GM15510 (cell line): Measurements from ENCODE around the gene EML2.

Experiments used
- POLR2A ChIP-seq: IDR thresholded peaks from 3 replicates; pipeline ENCODE4 v1.6.1; 2011; ENCODE audit warnings: borderline replicate concordance; ENCODE audit not compliant: insufficient read length; ENCODE audit errors: extremely low read depth

Gene EML2

DNA sequence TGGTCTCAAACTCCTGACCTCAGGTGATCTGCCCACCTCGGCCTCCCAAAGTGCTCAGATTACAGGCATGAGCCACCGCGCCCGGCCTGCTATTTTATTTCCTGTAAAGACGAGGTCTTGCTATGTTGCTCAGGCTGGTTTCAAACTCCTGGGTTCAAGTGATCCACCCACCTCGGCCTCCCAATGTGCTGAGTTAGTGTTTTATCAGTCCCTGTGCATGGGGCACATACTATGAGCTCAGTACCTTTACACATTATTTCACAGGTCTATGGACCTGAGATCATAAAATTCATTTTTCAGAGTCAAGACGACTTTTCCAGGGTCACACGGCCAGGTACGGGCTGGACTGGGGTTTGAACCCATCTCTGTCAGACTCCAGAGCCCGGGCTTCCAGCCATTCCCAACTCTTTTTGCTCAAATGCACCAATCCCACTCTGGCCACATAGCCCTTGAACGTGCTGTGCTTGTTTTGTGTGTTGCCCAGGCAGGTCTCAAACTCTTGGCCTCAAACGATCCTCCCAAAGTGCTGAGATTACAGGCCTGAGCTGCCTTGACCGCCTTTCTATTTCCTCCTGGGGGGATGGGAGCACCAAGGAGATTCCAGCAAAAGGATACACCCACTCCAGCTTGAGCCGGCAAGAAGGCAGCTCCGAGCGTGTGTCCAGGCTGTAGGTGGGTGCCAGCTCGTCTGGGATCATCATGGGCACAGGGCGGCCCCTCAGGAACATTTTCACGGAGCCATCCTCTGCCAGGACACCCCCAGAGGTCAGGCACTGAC is 1.1 kb downstream of the EML2 start:
- no peak for TF ChIP-seq POLR2A

DNA sequence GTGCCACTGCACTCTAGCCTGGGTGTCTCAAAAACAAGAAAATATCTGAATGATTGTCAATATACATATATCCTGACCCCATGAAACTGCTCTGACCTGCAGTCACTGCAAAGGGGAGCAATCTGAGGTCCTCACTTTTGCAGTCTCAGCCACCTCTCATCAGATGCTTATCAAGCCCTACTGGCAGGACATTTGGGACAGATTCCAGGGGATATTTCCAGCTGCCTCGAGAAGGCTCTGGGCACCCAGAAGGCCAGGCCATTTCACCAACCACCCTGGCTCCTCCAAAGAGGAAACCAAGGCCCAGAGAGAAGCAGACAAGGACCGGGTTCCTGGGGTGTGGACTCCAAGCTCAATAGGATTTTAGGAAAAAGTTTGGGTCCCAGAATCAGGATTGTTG is 2.3 kb downstream of the EML2 start:
- TF ChIP-seq POLR2A: no peak

DNA sequence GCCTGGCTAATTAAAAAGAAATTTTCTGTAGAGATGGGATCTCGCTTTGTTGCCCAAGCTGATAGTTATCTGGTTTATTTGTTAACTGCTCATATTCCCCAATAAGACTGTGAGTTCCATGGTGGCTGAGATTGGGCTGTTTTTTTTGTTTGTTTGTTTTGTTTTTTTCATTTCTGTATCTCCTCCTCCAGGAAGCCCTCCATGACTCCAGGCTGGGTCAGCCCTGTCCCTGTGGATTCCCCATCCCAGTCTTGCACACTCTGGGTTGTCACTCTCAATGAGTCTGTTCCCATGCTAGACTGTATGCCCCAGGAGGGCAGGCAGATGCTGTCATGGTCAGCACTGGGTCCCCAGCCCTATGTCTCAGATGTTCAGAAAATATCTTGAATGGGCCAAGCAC is 2.9 kb downstream of the EML2 start:
- no peak for TF ChIP-seq POLR2A

DNA sequence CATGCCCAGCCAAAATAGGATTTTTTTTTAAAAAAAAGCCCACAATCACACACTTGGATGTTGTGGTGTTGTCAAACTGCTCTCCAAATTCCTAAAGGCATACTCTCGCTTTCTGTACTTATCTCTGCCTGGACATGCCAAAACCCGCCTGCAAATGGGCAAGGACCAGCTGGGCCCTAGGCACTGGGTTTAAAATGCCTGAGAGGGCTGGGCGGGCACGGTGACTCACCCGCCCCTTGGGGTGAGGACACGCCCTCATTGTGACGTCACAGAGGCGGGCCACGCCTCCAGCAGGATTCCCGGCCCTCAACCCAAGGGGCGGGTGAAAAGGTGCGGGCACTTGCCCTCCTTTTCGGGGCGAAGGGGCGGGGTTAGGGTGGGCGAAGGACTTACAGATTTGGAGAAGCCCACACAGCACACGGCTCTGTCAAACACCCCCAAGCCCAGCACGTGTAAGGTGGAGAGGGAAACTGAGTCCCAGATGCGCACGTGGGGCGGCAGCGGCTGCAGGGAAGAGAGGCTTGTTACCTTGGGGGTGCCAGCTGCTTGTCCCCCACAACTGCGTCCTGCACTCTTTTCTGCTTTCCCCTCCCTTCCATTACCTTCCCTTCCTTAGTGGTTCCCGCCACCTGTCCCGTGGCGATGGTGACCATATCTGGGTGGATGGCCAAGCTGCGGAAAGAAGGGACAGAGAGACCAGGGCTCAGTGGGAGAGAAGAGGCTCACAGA is 6.6 kb downstream of the EML2 start:
- no peak for TF ChIP-seq POLR2A

DNA sequence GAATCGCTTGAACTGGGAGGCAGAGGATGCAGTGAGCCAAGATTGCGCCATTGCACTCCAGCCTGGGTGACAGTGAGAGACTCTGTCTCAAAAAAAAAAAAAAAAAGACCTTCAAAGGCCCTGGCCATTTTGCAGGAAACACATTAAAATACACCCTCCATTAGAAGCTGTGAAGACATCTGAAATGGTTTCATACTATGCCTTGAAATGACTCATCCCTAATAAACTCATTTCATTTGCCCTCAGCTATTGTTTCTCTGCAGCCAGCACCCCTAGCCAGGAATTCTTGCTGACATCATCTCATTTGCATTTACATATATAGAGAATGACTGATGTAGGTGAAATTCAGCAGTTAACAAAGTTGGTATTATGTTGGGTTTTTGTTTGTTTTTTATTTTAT is 8.7 kb downstream of the EML2 start:
- no peak for TF ChIP-seq POLR2A

DNA sequence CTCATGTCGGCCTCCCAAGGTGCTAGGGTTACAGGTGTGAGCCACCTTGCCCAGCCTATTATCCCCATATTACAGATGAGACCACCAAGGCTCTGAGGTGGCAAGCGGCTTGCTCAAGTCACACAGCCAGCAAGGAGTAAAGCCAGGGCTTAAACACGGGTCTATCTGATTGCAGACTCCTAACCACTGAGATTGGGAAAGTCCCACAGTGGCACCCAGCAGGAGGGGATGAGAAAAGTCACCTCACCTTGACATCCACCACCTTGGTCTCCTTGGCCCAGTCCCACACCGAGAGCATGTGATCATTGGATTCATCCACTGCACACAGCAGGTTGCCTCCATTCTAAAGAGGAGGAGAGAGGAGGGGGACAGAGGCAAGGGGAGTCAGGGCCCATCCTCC is 9.5 kb downstream of the EML2 start:
- no peak for TF ChIP-seq POLR2A

DNA sequence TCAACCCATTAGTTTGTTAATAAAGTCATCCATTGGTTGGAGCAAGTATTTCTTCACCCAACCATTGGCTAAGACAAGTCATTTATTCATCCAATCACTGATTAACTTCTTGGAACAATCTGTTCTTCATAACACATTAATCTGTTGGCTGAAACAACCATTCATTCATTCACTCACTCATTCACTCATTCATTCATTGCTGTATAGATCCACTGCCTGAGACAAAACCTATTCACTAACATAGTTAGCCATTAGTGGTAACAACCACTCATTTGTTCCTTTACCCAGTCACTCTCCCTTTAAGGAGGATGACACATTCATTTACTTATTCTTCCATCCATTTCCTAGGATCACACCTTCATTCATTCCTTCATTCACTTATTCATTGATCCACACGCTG is 15.2 kb downstream of the EML2 start:
- no peak for TF ChIP-seq POLR2A

DNA sequence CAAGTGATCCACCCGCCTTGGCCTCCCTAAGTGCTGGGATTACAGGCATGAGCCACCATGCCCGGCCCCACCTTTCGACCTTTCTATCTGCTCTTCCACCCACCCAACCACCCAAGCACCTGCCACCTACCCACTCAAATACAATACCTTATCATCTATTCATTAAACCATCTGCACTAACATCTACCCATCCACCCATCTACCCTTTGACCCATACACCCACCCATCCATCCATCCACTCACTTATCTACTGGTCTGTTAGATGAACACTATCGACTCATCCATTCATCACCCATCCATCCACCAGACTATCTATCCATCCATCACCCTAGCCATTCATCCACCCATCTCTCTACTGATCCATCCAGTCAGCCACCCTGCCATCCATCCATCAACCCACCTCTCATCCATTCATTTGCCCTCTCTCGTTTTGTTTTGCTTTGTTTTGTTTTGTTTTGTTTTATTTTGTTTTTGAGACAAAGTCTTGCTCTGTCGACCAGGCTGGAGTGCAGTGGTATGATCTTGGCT is 17.2 kb downstream of the EML2 start:
- no peak for TF ChIP-seq POLR2A

DNA sequence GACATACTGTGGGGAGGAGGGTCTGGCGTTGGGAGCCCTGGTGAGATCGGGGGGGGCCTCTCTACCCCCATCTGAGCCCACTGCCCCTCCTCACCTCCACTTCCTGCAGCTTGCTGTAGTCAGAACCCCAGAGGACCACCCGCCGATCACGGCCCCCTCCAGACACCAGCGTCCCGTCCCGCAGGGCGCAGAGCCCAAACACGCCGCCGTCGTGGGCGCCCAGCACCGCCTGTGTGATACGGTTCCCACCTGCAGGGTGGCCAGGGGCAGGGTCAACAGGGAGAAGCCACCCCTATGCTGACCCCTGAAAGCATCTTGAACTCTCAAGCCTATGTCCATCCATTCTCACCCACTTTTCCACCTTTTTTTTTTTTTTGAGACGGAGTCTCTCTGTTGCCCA is 17.8 kb downstream of the EML2 start:
- no peak for TF ChIP-seq POLR2A

DNA sequence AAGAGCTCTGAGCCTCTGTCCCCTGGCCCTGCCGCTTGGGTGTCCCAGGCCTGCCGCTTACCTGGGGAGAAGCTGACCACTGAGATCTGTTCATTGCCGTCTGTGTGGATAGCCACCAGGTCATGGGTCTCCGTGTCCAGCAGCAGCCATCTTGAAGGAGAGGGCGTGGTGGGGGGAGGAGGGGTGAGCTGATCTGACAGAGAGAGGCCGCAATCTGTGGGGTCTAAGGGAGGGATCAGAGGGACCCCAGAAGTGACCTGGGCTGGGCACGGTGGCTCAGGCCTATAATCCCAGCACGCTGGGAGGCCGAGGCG is 22.5 kb downstream of the EML2 start:
- no peak for TF ChIP-seq POLR2A

DNA sequence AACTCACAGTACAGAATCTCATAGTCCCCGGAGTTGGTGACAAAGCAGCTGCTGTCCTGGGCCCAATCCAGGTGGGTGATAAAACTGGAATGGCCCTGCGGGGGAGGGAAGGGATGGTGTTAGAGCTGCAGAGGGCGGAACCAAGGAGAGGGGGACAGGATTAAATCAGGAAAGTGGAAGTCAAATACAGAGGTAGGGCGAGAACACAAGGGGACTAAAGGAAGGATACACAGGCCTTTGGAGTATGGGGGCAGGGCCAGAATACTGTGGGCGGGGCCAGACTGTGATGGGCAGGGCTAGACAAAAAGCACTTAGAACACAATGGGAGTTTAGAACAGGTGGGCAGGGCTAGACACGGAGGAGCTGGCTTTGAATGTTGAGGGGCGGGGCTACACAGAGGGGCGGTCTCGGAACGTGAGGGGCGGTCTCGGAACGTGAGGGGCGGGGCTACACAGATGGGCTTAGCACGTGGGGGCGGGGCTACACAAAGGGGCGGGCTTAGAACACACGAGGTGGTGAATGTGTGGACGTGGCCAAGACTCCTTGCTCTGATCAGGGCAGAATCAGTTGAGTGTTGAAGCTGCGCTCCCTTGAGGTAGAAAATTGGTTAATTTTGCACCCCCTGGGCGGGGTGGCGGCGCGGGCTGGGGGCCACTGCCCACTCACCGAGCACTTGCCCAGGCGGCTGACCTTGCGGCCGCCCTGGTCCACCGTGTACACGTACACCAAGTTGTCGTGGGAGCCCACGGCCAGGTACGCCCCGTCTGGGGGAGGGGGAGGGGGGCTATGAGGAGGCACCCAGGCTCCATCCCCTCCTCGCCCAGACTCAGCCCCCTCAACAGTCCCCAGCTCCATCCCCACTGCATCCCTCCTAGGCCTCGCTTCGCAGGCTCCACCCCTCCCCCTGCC is 23.1 kb downstream of the EML2 start:
- TF ChIP-seq POLR2A: no peak

DNA sequence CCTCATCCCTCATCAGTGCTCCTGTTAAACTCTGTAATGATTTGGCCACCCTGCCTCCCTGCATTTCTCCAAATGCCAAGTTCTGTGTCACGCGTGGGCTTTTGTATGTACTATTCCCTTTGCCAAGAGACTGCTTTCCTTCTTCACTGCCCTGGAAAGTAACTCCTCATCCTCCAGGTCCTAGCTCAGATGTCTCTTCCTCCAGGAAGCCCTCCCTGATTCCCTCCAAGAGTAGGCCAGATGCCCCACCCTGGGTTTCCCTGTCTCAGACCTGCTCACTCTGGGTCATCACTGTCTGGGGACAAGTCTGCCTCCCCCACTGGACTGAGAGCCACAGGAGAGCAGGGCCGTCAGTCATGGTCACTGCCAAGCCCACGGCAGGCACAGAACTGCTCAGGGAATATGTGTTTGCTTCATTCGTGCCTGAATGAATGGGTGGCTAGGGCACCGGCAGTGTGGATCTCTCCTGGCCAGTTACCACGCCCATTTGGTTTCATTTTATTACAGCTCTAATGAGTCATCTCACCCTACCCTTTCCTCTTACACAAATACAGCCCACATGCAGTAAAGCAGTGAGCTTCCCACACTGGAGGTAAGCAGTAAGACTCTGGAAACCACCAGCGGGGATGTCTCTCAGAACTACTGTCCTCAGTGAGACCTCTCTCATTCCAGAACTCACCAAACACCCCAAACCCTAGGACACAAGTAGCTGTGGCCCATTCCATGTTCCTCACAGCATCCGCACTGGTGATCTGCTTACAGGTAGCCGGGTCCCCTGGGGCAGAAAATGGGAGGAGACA is 25.1 kb downstream of the EML2 start:
- TF ChIP-seq POLR2A: no peak

DNA sequence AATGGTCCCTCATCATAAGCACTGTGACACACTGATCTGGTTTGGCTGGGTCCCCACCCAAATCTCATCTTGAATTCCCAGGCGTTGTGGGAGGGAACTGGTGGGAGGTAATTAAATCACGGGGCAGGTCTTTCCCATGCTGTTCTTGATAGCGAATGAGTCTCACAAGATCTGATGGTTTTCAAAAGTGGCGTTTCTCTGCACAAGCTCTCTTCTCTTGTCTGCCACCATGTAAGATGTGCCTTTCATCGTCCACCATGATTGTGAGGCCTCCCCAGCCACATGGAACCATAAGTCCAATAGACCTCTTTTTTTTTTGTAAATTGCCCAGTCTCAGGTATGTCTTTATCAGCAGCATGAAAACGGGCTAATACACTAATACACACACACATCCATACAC is 30.2 kb downstream of the EML2 start:
- no peak for TF ChIP-seq POLR2A
